ENCODE results near the gene TRIM31.
A peak's percentile ranks its signal among the peaks of the same experiment; 100 is the strongest.
"Not testable (repeated sequence)": the region's sequence is repeated elsewhere in the genome, so short reads cannot be mapped to it uniquely, and the experiment has no call there.

The TRIM31 gene

DNA sequence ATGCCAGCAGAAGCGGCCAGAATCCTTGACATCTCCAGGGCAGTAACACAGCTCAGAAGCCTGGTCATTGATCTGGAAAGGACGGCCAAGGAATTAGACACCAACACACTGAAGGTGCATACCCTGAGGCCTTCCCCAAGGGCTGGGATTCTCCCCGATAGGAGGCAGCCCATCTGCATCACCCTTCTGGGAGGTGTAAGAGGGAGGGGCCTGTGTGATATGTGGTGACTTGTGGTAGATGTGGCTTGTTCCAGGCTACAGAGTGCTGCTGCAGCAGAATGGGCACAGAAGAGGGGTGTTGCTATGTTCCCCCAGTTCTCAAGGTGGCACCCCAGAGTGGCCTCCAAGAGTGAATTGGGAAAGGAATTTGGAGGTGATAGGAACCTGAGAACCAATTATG is 34.2 kb upstream of the TRIM31 start:
- DNase-seq: no peak

DNA sequence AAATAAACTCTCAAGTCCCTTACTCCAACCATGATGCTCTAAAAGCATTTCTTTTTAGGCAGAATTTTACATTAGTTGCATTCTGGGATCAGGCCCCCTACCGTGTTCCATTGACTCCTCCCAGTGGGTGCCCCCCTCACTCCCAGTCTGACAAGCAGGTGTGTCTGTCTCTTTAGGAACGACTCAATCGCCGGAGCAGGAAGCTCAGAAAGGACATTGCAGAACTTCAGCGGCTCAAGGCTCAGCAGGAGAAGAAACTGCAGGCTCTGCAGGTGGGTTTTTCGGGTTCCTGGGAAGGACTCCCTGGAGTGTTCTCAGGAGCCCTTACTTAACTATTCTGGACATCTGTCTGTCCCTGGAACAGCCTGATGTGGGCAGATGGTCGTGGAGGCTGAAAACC is 32.9 kb upstream of the TRIM31 start:
- no peak for DNase-seq

DNA sequence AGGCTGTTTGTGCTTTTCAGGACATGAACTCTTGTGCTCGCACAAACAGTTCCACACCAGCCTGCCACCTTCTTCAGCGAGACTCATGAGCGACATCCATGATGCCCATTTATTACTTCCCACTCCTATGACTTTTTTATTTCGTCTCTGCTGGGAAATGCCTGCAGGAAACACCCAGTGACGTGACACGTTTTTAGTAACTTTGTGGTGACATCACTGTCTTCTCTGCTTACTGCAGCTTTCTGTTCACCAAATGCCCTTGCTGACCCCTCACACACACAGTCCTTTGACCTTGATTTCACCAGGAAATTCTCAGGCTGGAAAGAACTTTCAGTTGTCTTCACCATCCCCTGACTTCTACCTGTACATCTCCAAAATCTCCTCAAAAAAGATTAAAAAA is 31.9 kb upstream of the TRIM31 start:
- no peak for DNase-seq

DNA sequence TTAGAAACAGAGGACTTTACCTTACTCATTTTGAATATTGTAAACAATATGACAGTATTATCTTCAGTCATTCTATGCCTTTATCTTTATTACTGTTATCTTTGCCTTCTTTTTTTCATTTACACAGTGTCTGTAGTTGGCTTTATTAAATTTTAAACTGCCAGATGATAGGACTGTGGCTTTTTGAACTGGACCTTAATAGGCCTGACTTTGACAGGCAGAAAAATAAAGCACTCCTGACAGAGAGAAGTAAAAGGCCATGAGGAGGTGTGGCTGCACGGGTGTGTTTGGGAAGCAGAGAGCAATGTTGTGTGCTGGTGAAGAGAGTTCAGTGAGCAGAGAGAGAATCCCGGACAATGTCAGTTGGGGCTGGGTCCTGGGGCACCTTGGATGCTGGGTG is 30.9 kb upstream of the TRIM31 start:
- DNase-seq: no peak

DNA sequence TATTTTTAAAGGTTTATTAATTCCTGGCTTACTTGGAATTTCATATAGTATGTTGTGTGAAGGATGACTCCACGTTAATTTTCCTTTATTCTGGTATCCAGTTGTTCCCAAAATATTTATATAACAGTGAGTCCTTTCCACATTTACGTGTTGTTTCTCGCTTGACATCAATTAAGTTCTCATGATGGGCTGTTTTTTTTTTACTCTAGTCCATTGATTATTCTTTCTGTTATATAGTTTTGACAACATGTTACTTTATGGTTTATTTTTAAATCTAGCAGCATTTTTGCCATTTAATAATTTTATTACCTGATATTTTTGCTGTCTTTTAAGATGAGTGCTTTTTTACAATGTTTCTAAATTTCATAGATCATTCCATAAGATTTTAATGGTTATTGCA is 29.8 kb upstream of the TRIM31 start:
- no peak for DNase-seq

DNA sequence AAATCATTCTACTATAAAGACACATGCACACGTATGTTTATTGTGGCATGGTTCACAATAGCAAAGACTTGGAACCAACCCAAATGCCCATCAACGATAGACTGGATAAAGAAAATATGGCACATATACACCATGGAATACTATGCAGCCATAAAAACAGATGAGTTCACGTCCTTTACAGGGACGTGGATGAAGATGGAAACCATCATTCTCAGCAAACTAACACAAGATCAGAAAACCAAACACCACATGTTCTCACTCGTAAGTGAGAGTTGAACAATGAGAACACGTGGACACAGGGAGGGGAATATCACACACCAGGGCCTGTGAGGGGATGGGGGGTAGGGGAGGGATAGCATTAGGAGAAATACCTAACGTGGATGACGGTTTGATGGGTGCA is 27.4 kb upstream of the TRIM31 start:
- DNase-seq: not testable (repeated sequence)

DNA sequence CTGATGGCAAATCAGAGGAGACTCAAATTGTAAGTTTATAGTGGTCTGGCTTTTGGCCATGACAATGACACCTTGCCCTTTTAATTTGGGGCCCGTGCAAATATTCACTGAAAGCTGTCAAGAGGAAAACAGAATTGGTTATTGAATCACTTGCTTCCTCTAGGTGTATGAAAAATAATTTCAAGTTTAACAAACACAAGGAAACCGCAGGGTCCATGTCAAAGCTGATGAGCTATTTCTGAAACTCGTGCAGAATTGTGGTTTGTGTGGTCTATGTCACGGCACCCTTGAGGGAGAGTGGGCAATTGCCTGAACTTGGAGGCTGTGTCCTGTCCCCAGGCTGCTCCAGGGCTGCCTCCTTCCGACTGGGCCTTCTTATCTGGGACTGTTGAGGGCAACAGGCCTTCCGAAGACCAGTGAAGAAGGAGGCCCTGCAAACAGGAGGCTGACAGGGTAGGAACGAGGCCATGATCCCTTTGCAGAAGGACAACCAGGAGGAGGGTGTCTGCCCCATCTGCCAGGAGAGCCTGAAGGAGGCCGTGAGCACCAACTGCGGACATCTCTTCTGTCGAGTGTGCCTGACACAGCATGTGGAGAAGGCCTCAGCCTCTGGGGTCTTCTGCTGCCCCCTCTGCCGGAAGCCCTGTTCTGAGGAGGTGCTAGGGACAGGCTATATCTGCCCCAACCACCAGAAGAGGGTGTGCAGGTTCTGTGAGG is 23.8 kb upstream of the TRIM31 start:
- DNase-seq: no peak

DNA sequence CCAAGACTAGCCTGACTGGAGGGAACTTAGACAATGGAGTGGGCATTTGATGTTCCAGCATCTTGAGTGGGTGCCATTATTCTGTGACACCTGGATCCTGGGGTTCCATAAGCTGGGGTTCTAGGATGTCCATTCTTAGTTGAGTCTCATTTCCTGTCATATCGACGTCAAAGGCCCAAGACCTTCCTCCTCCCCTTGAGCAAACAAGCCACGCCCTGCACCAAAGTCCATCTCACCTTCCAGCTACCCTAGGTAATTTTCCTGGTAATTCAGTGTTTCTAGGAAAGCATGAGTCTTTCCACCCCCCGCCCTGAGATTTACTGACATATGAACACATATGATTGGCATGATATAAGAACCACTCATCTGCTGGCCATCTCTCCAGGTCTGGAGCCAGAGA is 22.9 kb upstream of the TRIM31 start, which contains the start of gene TRIM40:
Gene TRIM40 (plus strand): TSS at position 384 of the 400 bp plus-strand sequence. CDS start 897 bp downstream, outside the sequence.
- no peak for DNase-seq

DNA sequence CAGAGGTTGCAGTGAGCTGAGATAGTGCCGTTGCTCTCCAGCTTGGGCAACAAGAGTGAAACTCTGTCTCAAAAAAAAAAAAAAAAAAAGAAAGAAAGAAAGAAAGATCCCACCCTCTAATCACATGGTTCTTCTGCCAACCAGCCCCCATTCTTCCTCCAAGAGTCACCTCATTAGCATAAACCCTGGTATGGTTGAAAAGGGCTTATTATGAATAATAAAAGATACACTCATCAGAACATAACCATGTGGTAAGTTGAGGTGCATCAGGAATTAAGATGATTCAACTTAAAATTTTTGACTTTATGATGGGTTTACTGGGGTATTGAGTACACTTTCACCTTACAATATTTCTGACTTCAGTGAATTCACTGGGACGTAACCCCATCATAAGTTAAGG is 22.3 kb upstream of the TRIM31 start:
- DNase-seq: no peak

DNA sequence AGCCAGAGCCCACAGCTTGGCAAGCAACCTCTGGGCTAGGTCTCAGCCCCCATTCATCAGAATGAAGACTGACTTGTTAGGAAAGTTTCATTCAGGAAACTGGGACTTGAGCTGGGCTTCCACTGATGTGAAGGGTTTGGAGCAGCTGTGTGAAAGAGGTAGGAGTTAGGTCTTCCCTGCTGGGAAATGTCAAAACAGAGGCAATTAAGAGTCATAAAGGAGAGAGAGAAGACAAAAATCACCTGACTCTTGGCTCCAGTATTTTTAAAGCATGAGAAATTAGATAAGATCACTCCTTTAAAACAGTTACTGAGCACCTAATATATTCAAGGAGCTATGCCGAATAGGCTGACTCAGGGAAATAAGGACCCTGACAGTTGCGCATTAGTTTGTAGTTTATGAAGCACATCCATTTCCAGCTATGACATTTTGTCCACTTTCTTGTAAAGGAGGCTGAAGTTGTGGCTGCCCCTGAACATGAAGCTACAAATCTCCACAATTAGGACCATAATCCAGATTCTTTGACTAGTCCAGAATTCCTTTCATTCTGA is 19.1 kb upstream of the TRIM31 start:
- DNase-seq: no peak

DNA sequence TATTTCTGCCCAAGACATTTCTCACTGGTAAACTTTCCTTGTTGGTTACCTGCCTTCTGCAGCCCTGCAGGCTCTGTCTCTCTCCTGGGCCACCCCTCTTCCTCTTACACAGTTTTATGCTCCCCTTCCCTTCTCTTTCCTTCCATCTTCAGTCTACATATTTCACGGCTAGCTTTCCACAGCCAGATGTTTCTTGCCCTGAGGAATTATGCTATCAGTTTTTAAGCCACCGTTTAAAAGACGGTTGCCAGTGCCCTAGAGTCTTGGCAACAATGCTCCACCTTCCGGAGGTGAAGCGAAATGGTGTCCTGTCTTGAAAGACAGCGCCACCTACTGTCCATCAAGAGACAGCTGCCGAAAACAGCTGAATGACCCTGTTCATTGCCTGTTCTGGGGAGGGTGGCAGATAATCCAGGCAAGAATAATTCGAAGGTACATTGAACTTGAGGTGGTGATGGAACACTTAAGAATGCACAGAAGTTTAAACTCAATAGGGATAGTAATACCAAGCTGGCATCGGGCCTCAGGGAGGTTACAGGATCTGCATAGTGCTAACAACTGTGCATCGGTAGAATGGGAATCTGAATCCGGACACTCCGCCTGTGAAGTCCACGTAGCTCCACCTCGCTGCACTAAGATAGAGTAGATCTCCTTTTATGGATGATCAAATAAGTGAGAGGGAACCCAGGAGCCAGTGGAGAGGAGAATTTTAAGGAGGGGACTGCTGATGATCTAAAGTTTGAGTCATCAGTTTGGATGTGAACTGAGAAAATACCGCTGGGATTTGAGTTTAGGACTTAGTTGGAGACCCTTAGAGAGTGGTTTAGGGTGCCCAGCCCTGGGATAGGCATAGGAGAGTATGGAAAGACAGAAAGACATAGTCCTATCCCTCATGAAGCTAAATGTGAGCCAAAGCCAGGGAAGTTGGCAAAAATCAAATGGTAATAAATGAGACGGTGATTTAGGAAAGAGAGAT is 18.3 kb upstream of the TRIM31 start:
- DNase-seq: peak; percentile 53

DNA sequence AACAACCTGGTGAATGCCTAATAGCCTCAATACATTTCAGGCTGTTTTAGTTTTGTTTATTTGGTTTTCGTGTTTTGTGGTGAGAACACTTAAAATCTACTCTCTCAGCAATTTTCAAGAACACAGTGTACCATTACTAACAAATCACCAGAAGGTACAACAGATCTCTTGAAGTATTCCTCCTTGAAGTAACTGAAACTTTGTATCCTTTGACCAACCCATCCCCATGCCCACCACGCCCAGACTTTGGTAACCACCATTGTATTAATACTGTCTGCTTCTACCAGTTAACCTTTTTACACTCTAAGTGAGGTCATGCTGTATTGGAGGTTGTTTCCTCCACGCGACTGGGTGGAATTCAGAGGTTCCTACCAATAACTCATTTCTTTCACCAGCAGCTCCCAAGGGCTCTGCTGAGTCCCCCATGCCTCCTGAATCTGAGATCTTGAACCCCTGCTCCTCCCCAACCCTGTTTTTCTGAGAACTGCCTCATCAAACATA is 17.3 kb upstream of the TRIM31 start:
- no peak for DNase-seq

DNA sequence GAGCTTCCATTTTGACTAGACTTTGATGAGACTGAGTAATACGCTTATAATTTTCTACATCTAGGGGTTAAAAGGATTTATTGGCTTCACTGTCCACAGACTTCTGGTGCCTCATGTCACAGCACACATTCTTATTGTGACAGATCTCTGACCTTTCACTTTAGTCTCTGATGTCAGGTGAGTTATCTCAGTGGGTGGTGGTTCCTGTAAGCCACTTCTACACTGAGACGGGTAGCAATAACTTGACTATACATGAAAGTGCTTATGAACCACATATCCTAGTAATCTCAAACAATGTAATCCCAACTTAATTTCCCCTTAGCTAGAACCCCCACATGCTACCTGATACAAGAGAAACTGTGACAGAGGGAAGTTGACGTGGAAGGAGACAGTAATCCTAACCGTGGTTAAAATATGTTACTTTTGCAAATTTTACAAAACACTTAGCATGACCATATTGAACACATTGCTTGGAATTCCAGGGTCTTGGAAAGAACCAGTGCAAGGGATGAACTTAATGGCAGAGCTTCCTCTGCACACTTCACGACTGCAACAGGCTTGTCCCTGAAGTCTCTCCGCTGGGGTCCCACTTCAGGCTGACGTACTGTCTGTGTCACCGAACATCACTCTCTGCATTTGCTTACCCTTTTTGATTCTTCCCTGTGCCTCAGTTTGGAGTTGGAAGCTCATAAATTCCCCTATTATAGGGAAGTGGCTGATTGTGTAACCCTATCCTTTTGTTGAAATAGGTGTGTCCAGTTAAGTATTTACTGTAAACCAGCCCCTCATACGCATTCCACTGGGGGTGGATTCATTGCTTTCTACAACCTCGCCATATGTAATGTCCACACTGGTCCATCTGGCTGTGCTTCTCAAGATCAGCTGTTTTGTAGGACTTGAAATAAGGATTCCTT is 16.6 kb upstream of the TRIM31 start:
- no peak for DNase-seq

DNA sequence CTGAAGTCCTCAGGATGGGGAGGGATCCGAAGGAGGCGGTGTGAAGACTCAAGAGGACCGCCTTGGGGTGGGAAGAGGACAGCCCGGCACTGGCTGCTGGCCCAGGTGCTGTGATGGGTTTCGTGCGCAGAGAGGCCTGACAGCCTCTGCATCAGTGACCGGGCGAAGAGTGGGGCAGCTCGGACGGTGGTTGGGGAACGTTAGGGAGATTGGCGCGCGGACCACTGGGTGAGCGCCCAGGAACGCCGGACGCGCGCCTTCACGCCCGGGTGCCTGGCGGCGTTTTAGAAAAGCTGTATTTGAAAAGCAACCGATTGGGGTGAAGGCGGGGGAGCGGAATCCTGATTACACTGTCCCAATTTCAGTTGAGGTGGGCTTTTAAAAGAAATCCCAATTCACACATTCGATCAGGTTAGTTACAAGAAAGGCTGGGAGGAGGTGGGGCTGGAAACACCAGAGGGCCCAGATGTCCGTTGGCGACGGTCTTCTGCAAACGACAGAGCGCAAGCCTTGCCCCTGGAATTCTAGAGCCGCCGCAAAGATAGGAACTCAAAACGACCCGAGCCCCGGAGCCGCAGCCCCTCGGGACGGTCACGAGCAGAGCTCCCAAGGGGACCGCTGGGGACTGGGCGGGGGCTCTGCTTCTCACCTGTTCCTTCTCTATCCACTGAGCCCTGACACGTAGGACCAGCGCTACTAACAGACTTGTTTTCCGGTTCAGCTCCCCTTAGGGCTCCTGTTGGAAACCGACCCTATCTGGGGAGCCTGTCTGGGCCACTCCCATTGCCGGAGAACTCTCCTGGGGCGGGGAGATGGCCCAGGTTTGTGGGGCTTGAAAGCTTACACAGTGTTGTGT is 14.6 kb upstream of the TRIM31 start:
- DNase-seq: no peak

DNA sequence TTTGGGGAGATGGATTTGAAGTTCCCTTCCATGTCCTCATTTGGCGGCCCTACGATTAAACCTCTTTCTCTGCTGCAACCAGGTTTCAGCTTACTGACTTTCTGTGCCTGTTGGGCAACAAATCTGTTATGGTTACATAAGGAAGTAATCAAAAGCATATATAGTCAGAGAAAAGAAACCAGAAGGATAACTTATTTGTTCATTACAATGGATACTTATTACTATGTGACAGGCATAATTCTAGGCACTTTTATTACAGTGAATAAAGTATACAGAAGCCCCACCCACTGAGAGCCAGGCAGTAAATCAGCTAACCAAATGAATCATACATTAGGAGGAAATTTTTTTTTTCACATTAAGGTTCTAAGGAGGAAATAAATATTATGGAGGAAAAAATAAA is 9.6 kb upstream of the TRIM31 start:
- DNase-seq: no peak

DNA sequence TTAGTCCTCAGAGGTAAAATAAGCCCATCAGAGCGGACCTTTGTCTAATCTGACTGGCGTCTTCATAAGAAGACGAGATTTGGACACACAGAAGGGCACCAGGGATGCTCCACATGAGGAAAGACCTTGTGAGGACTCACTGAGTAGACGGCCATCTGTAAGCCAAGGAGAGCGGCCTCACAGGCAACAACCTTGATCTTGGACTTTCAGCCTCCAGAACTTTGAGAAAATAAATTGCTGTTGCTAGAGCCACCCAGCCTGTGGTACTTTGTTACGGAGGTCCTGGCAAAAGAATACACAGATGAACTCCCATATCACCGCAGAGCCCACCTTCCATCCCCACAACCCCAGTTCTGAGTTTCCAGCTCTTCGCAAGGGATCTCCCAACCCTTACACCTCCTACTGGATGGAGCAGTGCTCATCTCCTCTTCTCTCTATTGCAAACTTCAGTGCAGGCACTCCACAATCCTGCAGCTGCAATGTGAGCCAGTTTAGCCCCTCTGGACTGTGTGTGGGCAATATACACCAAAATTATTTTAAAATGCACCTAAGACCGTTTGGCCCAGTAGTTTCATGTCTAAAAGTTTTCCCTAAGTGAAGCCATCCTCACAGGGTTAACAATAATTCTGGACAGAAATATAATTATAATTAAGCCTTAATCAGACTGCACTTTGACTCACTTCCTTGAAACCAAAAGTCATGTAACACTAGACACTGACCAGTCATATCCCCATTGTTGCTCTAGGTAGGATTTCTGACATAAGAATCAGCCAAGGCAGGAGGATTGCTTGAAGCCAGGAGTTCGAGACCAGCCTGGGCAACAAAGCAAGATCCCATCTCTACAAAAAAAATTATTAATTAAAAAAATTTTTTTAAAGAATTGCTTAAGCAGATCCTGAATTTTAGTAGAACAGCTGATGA is 8.8 kb upstream of the TRIM31 start:
- DNase-seq: no peak

DNA sequence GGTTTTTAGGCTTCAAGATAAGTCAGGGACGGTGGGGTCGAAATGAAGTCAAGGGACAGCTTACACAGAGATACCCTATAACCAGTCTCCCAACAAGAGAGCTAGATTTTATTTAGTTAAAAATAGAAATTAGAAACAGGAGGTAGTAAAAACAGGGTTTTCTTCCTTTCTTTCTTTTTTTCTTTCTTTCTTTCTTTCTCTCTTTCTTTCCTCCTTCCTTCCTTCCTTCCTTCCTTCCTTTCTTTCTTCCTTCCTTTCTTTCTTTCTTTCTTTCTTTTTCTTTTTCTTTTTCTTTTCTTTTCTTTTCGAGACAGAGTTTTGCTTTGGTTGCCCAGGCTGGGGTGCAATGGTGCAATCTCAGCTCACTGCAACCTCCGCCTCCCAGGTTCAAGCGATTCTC is 5.8 kb upstream of the TRIM31 start:
- not testable (repeated sequence) for DNase-seq

DNA sequence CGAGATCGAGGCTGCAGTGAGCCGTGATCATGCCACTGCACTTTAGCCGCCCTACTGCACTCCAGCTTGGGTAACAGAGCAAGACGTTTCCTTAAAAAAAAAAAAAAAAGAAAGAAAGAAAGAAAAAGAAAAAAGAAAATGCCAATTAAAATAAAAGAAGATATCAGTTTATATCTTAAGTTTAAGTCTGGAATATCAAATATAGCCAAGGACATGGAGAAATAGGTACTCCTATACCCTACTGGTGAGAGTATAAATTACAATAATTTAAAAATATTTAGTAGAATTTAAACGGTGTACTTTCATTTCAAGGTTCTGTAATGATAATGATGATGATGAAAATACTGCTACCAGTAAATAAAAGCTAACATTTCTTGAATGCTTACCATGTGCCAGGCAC is 3.8 kb upstream of the TRIM31 start:
- no peak for DNase-seq

DNA sequence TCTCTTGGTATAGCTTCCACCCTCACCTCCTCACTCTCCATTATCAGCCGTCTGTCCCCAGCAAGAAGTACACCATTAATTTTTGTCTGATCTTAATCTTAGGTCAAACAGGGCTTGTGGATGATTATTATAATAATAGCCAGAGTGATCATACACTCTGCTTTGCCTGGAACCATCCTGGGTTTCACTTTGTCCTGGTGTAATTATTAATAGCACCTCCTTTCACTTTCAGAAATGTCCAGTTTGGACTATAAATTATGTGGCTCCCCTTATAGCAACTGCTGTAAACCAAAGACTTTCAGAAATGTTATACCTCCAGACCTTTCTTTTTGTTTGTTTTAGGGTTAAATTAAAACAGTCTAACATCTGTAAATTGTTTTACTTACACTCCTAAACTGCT is 951 bp upstream of the TRIM31 start:
- no peak for DNase-seq

DNA sequence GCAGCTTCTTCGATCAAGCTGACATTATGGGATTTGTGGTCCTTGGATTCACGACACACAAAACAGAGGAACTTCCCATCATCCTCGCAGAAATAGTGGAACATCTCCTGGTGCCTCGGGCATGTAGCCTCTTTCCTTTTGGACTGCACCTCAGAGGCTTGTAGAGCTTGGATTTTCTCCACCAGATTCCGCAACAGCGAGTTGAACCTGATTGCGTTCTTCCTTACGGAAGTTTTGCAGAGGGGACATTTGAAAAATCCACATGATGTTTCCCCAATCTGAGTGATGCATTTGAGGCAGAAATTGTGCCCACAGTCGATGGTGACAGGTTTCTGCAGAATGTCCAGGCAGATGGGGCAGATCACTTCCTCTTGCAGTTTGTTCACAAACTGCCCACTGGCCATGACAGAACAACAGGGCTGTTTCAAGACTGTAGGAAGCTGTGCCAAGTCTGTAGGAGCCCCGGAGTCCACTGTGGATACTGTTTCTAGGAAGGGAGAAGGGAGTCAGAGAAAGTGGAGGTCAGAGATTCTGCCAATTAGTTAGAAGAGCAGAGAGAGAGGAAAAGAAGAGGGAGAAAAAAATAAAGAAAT is 392 bp downstream of the TRIM31 start:
- DNase-seq: no peak

All from activated CD4-positive, alpha-beta T cell treated with anti-CD3 and anti-CD28 coated beads for 1 hour (primary cell).